ENCODE measurements around the gene FBF1. TPM values are rescaled to one million over a fixed set of nuclear protein-coding genes. Genes with fewer than 3 reads are reported as not detected.

Gene FBF1
- total RNA-seq, 1 experiment from 2014 or later: 22.8 TPM

DNA sequence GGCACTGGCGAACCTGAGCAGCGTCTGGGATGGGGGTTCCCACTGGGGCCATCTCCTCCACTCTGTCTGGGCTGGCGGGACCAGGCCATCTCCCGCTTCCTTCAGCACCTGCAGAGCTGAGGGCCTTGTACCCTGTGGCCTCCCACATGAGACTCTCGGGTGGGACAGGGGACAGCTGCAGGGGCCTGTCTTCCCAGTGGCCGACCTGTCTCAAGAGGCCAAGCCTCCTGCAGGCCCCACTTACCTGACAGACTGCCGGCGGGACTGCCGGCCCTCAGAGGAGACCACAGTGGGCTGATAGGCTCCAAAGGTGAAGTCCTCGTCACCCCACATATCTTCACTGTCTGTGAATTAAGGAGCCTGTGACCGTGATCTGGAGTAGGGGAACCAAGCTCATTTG, 15.7 kb downstream of the FBF1 start:
- peaks cover 0 to 8% of the 10 kb centered on the region in 2 experiments; a peak in 2 of 4 replicates for H3K4me1 ChIP-seq (ENCODE audit: control insufficient read depth in 1 of 2, insufficient read depth in 2 of 2, low read length in 2 of 2)
- no peak overlapping the region for H3K4me2 ChIP-seq (ENCODE audit: low read length)
- intact Hi-C loops (cut with micrococcal nuclease): no loop called here
- no peaks in the 10 kb centered on the region for H3K27me3 ChIP-seq (ENCODE audit: insufficient read depth, low read length)
- no peak overlapping the region for H2AFZ ChIP-seq (ENCODE audit: low read depth, low read length, poor library complexity, severe bottlenecking)
- H3K79me2 ChIP-seq (ENCODE audit: insufficient read depth, low read length): no peaks in the 10 kb centered on the region
- no peak overlapping the region for H3K9ac ChIP-seq (ENCODE audit: low read length)
- DNase-seq (ENCODE audit: low read depth, low spot score): no peak
- no peaks in the 10 kb centered on the region for H3K9me2 ChIP-seq (ENCODE audit: insufficient read depth)
- ChIA-PET POLR2A (no interaction called here), RAD21 (ENCODE audit: low non-redundant PET in 1 of 2, low total read pairs in 2 of 2, uncharacterized antibody in 2 of 2, unreplicated experiment in 2 of 2) (no interaction called here), CTCF (interaction anchor here (0.9 kb wide), 2 partner anchors 16 to 20 kb away, joined by 3 to 4 read pairs; partner anchors contain the start of genes FBF1 and MRPL38)
- H3K4me3 ChIP-seq (replicated peaks in 1 of 2; ENCODE audit: low read depth in 1 of 2, low read length in 2 of 2): no peak overlapping the region
- H3K27ac ChIP-seq (ENCODE audit: low read depth, low read length): no peak overlapping the region
- no TSS peak for BruUV-seq (replicated peaks)
- no peak for TF ChIP-seq TCF7L2 (IDR thresholded peaks at IDR 0.05; ENCODE audit: borderline replicate concordance, extremely low read depth, insufficient read depth, insufficient read length)
- TF ChIP-seq SP1 (IDR thresholded peaks at IDR 0.05; ENCODE audit: low read depth): no peak
- TF ChIP-seq, protein P1, sequence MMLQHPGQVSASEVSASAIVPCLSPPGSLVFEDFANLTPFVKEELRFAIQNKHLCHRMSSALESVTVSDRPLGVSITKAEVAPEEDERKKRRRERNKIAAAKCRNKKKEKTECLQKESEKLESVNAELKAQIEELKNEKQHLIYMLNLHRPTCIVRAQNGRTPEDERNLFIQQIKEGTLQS (IDR thresholded peaks at IDR 0.05): no peak
- no peak for TF ChIP-seq ZNF274 (IDR thresholded peaks at IDR 0.05; ENCODE audit: low read depth, low read length)
- TF ChIP-seq, protein P2, sequence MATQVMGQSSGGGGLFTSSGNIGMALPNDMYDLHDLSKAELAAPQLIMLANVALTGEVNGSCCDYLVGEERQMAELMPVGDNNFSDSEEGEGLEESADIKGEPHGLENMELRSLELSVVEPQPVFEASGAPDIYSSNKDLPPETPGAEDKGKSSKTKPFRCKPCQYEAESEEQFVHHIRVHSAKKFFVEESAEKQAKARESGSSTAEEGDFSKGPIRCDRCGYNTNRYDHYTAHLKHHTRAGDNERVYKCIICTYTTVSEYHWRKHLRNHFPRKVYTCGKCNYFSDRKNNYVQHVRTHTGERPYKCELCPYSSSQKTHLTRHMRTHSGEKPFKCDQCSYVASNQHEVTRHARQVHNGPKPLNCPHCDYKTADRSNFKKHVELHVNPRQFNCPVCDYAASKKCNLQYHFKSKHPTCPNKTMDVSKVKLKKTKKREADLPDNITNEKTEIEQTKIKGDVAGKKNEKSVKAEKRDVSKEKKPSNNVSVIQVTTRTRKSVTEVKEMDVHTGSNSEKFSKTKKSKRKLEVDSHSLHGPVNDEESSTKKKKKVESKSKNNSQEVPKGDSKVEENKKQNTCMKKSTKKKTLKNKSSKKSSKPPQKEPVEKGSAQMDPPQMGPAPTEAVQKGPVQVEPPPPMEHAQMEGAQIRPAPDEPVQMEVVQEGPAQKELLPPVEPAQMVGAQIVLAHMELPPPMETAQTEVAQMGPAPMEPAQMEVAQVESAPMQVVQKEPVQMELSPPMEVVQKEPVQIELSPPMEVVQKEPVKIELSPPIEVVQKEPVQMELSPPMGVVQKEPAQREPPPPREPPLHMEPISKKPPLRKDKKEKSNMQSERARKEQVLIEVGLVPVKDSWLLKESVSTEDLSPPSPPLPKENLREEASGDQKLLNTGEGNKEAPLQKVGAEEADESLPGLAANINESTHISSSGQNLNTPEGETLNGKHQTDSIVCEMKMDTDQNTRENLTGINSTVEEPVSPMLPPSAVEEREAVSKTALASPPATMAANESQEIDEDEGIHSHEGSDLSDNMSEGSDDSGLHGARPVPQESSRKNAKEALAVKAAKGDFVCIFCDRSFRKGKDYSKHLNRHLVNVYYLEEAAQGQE (IDR thresholded peaks at IDR 0.05; ENCODE audit: low read depth): no peak
- TF ChIP-seq CEBPB (IDR thresholded peaks at IDR 0.05; ENCODE audit: low read depth): no peak
- TF ChIP-seq CBX3 (IDR thresholded peaks at IDR 0.05; ENCODE audit: low read depth): no peak
- TF ChIP-seq RAD21 (IDR thresholded peaks at IDR 0.05; ENCODE audit: low read depth): no peak
- TF ChIP-seq, protein P3, sequence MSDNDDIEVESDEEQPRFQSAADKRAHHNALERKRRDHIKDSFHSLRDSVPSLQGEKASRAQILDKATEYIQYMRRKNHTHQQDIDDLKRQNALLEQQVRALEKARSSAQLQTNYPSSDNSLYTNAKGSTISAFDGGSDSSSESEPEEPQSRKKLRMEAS (IDR thresholded peaks at IDR 0.05): no peak
- H3K9me3 ChIP-seq (ENCODE audit: control insufficient read depth in 1 of 2, insufficient read depth in 1 of 2, low read depth in 1 of 2, low read length in 2 of 2): no peaks in the 10 kb centered on the region
- no peaks in the 10 kb centered on the region for H3K36me3 ChIP-seq (ENCODE audit: control insufficient read depth in 1 of 2, insufficient read depth in 2 of 2, low read length in 2 of 2)
- ATAC-seq: no peak
- no peaks in the 10 kb centered on the region for H4K20me1 ChIP-seq (ENCODE audit: insufficient read depth)

Data from HCT116 (cell line).